ENCODE measurements around the gene RHOB.

- TF ChIP-seq, protein P1, sequence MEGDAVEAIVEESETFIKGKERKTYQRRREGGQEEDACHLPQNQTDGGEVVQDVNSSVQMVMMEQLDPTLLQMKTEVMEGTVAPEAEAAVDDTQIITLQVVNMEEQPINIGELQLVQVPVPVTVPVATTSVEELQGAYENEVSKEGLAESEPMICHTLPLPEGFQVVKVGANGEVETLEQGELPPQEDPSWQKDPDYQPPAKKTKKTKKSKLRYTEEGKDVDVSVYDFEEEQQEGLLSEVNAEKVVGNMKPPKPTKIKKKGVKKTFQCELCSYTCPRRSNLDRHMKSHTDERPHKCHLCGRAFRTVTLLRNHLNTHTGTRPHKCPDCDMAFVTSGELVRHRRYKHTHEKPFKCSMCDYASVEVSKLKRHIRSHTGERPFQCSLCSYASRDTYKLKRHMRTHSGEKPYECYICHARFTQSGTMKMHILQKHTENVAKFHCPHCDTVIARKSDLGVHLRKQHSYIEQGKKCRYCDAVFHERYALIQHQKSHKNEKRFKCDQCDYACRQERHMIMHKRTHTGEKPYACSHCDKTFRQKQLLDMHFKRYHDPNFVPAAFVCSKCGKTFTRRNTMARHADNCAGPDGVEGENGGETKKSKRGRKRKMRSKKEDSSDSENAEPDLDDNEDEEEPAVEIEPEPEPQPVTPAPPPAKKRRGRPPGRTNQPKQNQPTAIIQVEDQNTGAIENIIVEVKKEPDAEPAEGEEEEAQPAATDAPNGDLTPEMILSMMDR (IDR thresholded peaks at IDR 0.05), result no peak
- TF ChIP-seq EZH2 (IDR thresholded peaks at IDR 0.05; ENCODE audit: borderline replicate concordance, insufficient read depth, low read depth, low read length, poor library complexity, severe bottlenecking), result no peak
These were observed 29.6 kb downstream of the RHOB start for GRCh38 chr2:20476481-20476880.
